ENCODE measurements around the gene CERT1.

DNA sequence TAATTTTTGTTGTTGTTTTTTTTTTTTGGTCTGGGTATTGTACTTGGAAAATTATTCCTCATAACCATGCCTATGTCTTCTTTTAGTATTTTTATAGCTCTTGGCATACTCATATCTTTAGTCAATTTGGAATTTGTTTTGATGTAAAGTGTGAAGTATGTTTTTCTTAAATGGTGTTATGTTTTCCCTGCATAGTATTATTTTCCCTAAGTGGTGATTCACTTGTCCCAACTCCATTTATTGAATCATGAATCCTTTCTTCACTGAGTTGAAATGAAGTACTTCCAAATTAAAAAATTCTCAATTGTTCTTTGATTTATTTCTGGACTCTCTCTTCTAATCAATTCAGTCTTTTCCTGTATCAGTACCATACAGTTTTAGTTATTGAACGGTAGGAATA lies 46.8 kb upstream of the CERT1 start:
- no peak for TF ChIP-seq CTCF (conservative IDR thresholded peaks at IDR 0.05; ENCODE audit: low read length)
- no peak for TF ChIP-seq EZH2phosphoT487 (IDR thresholded peaks at IDR 0.05; ENCODE audit: borderline replicate concordance, low read depth, low read length)

All from OCI-LY7 (cell line).